ENCODE data around the gene TRIM29. TPM values are rescaled to one million over a fixed set of nuclear protein-coding genes. Genes with fewer than 3 reads are reported as not detected.

Gene TRIM29
- total and polyA plus RNA-seq, 2 experiments from 2014 or later, result 0.28 TPM; not detected in 1

GRCh38 chr11:120106354-120107150 lies 31.4 kb downstream of the TRIM29 start:
- H3K4me1 Mint-ChIP-seq, result peaks cover 20% of the 10 kb centered on the region
- TF ChIP-seq CREB1 (CRISPR knock-in tag; IDR thresholded peaks at IDR 0.05; ENCODE audit: low read depth) (no peak), POLR2AphosphoS5 (IDR thresholded peaks at IDR 0.05; ENCODE audit: low read depth) (no peak), STAT1 (IDR thresholded peaks at IDR 0.05; ENCODE audit: unreplicated experiment) (no peak), EZH2phosphoT487 (IDR thresholded peaks at IDR 0.05; ENCODE audit: unreplicated experiment) (no peak), EZH2 (IDR thresholded peaks at IDR 0.05; ENCODE audit: low read depth, unreplicated experiment) (no peak), REST (IDR thresholded peaks at IDR 0.05; ENCODE audit: unreplicated experiment) (no peak), JUNB (IDR thresholded peaks at IDR 0.05; ENCODE audit: unreplicated experiment) (no peak), ZNF462 (CRISPR knock-in tag; IDR thresholded peaks at IDR 0.05) (no peak), NANOG (IDR thresholded peaks at IDR 0.05; ENCODE audit: borderline replicate concordance) (no peak), ETS1 (IDR thresholded peaks at IDR 0.05) (no peak), CTCF (conservative IDR thresholded peaks at IDR 0.05; ENCODE audit: low read depth in 2 of 2) (no peak), ZNF114 (CRISPR knock-in tag; IDR thresholded peaks at IDR 0.05) (no peak), ZNF331 (CRISPR knock-in tag; IDR thresholded peaks at IDR 0.05; ENCODE audit: low read depth) (no peak)
- Histone ChIP-seq H3K36me3 (ENCODE audit: insufficient read depth) (no peaks in the 10 kb centered on the region), H3F3A (replicated peaks; ENCODE audit: low read depth) (no peaks in the 10 kb centered on the region), H3K9me2 (ENCODE audit: insufficient read depth) (no peaks in the 10 kb centered on the region), H3K4me3 (no peak overlapping the region), H3K4me2 (peak overlapping the region; percentile 51; the same call in 1 of the 2 replicates), H2AFZ (0 out of 2 replicates have a peak overlapping the region, but pooled peaks have one; percentile 52), H4K20me1 (replicated peaks; ENCODE audit: insufficient read depth) (no peaks in the 10 kb centered on the region), H3K79me2 (replicated peaks; ENCODE audit: insufficient read depth) (no peaks in the 10 kb centered on the region), H3K4me1 (ENCODE audit: insufficient read depth) (peaks cover 8% of the 10 kb centered on the region; the same call in 1 of the 2 replicates), H3K27ac (ENCODE audit: low read depth) (no peak overlapping the region), H3K27me3 (ENCODE audit: insufficient read depth) (no peaks in the 10 kb centered on the region)
- H3K27me3 Mint-ChIP-seq (ENCODE audit: insufficient read depth, low read depth, poor library complexity), result peaks cover 12% of the 10 kb centered on the region
- H3K36me3 Mint-ChIP-seq (ENCODE audit: low read depth), result no peaks in the 10 kb centered on the region
- no peak overlapping the region; the same call in 2 of the 3 replicates for H3K4me3 Mint-ChIP-seq
- DNase-seq (ENCODE audit: low spot score) (no peak), ATAC-seq (no peak)
- no peak overlapping the region for H3K27ac Mint-ChIP-seq
- peaks cover 4% of the 10 kb centered on the region; the same call in 2 of the 3 replicates for H3K9me3 Mint-ChIP-seq
